HepG2 (cell line): ENCODE data around the gene FNDC3A. TPM values are rescaled to one million over a fixed set of nuclear protein-coding genes. Genes with fewer than 3 reads are reported as not detected.

ENCODE experiments used
- ATF7 ChIP-seq, 2 experiments: fragments of 450-650 bp in 1 of 2; sonication (generic) in 1 of 2; formaldehyde crosslinking in 1 of 2; IDR thresholded peaks; 2 replicates each; pipeline versions ENCODE4 v1.4.0 to v1.6.1; 2016 to 2020; ENCODE audit warnings: antibody characterized with exemption in 1 of 2, mild to moderate bottlenecking in 1 of 2, missing genetic modification reagents in 1 of 2
- HNF1A ChIP-seq, 2 experiments: sonication (generic) in 1 of 2; formaldehyde crosslinking in 1 of 2; IDR thresholded peaks; 2 replicates each; pipeline versions ENCODE4 v1.4.0 to v1.6.1; 2016 to 2020; ENCODE audit warnings: borderline replicate concordance in 1 of 2, low read depth in 1 of 2, mild to moderate bottlenecking in 1 of 2, missing genetic modification reagents in 1 of 2
- ZNF589 ChIP-seq: sonication (generic); formaldehyde crosslinking; conservative IDR thresholded peaks from 2 replicates; pipeline ENCODE4 v1.8.0; 2022; ENCODE audit warnings: mild to moderate bottlenecking, moderate library complexity, missing genetic modification reagents
- polyA plus RNA-seq, 8 experiments: library from polyadenylated mRNA; depleted of rRNA in 3 of 8; stranded (reverse) in 7 of 8; unstranded in 1 of 8; fragments of >200 nt; fragmentation: Illumina TruSeq in 4 of 8; extraction: Trizol in 4 of 8; gene quantifications; 2 replicates each; pipeline versions ENCODE4 v1.2.1 to v1.2.3, GENCODE V29; 2011 to 2016; ENCODE audit warnings: low read depth in 4 of 8, missing spikeins in 1 of 8, mixed read lengths in 1 of 8; ENCODE audit not compliant: insufficient read depth in 1 of 8
- total RNA-seq, 5 experiments: library from RNA; depleted of rRNA; stranded (reverse); fragments of >200 nt; fragmentation: Illumina TruSeq; extraction: Trizol; gene quantifications; 2 replicates each; pipeline ENCODE4 v1.2.3, GENCODE V29; 2016; ENCODE audit warnings: low read depth in 1 of 5
- TF ChIP-seq, protein P1 (sequence below): sonication (generic); formaldehyde crosslinking; IDR thresholded peaks from 2 replicates; pipeline ENCODE4 v1.5.1; 2020; ENCODE audit warnings: mild to moderate bottlenecking, missing genetic modification reagents, moderate library complexity
- TF ChIP-seq, protein P2 (sequence below): sonication (generic); formaldehyde crosslinking; IDR thresholded peaks from 2 replicates; pipeline ENCODE4 v1.8.0; 2023; ENCODE audit warnings: mild to moderate bottlenecking, missing genetic modification reagents
- TF ChIP-seq, protein P3 (sequence below): IDR thresholded peaks from 2 replicates; pipeline ENCODE4 v1.6.1; 2016; ENCODE audit warnings: low read depth

FNDC3A gene
- total and polyA plus RNA-seq, 2 of the 13 experiments (the other 11 are each of a cell fraction or from before 2014, with no cell fraction given), result 36.7 to 39.3 TPM

GRCh38 chr13:49251326-49251725 lies 275.6 kb downstream of the FNDC3A start (continued):
- TF ChIP-seq, protein P1, sequence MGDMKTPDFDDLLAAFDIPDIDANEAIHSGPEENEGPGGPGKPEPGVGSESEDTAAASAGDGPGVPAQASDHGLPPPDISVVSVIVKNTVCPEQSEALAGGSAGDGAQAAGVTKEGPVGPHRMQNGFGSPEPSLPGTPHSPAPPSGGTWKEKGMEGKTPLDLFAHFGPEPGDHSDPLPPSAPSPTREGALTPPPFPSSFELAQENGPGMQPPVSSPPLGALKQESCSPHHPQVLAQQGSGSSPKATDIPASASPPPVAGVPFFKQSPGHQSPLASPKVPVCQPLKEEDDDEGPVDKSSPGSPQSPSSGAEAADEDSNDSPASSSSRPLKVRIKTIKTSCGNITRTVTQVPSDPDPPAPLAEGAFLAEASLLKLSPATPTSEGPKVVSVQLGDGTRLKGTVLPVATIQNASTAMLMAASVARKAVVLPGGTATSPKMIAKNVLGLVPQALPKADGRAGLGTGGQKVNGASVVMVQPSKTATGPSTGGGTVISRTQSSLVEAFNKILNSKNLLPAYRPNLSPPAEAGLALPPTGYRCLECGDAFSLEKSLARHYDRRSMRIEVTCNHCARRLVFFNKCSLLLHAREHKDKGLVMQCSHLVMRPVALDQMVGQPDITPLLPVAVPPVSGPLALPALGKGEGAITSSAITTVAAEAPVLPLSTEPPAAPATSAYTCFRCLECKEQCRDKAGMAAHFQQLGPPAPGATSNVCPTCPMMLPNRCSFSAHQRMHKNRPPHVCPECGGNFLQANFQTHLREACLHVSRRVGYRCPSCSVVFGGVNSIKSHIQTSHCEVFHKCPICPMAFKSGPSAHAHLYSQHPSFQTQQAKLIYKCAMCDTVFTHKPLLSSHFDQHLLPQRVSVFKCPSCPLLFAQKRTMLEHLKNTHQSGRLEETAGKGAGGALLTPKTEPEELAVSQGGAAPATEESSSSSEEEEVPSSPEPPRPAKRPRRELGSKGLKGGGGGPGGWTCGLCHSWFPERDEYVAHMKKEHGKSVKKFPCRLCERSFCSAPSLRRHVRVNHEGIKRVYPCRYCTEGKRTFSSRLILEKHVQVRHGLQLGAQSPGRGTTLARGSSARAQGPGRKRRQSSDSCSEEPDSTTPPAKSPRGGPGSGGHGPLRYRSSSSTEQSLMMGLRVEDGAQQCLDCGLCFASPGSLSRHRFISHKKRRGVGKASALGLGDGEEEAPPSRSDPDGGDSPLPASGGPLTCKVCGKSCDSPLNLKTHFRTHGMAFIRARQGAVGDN (CRISPR knock-in tag), result no peak
- TF ChIP-seq, protein P2, sequence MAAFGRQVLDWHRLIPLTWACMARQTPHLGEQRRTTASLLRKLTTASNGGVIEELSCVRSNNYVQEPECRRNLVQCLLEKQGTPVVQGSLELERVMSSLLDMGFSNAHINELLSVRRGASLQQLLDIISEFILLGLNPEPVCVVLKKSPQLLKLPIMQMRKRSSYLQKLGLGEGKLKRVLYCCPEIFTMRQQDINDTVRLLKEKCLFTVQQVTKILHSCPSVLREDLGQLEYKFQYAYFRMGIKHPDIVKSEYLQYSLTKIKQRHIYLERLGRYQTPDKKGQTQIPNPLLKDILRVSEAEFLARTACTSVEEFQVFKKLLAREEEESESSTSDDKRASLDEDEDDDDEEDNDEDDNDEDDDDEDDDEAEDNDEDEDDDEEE, result no peak
- TF ChIP-seq HNF1A (IDR thresholded peaks at IDR 0.05; ENCODE audit: low read depth), result no peak
- TF ChIP-seq HNF1A (CRISPR knock-in tag; IDR thresholded peaks at IDR 0.05; ENCODE audit: borderline replicate concordance), result no peak
- TF ChIP-seq, protein P3, sequence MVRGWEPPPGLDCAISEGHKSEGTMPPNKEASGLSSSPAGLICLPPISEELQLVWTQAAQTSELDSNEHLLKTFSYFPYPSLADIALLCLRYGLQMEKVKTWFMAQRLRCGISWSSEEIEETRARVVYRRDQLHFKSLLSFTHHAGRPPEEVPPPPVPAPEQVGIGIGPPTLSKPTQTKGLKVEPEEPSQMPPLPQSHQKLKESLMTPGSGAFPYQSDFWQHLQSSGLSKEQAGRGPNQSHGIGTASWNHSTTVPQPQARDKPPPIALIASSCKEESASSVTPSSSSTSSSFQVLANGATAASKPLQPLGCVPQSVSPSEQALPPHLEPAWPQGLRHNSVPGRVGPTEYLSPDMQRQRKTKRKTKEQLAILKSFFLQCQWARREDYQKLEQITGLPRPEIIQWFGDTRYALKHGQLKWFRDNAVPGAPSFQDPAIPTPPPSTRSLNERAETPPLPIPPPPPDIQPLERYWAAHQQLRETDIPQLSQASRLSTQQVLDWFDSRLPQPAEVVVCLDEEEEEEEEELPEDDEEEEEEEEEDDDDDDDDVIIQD, result no peak
- TF ChIP-seq ATF7 (IDR thresholded peaks at IDR 0.05), result no peak
- TF ChIP-seq ATF7 (CRISPR knock-in tag; IDR thresholded peaks at IDR 0.05), result no peak
- TF ChIP-seq ZNF589 (CRISPR knock-in tag), result no peak
